HG02852 (cell line): ENCODE results near the gene MKS1.

Experiments used
- ATAC-seq: cut with Tn5 transposase; IDR thresholded peaks from one replicate; pipeline ENCODE4 v1.9.1; 2021; ENCODE audit warnings: mild to moderate bottlenecking, moderate library complexity; ENCODE audit not compliant: unreplicated experiment

The MKS1 gene

GRCh38 chr17:58170622-58171021 lies 48.4 kb downstream of the MKS1 start:
- no peak for ATAC-seq

GRCh38 chr17:58166682-58167081 lies 52.4 kb downstream of the MKS1 start, which contains the start of gene OR4D2:
Gene OR4D2, plus strand, starts transcription at chr17:58166982. Its CDS starts 2,674 bp downstream, at chr17:58169656.
- ATAC-seq = no peak

GRCh38 chr17:58165981-58166380 lies 53.1 kb downstream of the MKS1 start:
- ATAC-seq = no peak

- no peak for ATAC-seq
Observed at GRCh38 chr17:58161566-58161965, 57.5 kb downstream of the MKS1 start.

GRCh38 chr17:58158181-58158580 lies 60.9 kb downstream of the MKS1 start:
- no peak for ATAC-seq

- no peak for ATAC-seq
Observed at GRCh38 chr17:58156839-58157803, 61.9 kb downstream of the MKS1 start.
